Measurements from ENCODE around the gene CYP2U1.
"Not testable (repeated sequence)": the region's sequence is repeated elsewhere in the genome, so short reads cannot be mapped to it uniquely, and the experiment has no call there.

Gene CYP2U1

GRCh38 chr4:107930821-107931774 lies at the start of gene CYP2U1:
CYP2U1 (plus strand) TSS chr4:107931549; CDS start chr4:107931644, 95 bp downstream.
- DNase-seq (ENCODE audit: low read depth, low spot score), result no peak

DNA sequence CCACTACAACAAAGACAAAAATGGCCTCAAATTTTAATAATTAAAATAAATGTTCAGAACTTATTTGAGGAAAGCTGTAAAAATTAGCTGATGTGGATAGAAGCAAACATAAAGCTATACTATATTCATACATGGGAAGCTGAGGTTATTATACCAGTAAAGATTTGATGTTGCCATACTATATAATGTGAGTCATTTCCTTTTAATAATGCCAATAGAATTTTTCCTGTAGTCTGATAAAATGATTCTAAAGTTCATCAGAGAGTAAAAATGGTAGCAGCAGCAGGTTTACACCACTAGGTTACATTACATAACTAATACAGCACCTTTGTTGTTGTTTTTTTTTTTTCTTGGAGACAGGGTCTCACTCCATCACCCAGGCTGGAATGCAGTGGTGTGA lies 45.5 kb upstream of the CYP2U1 start:
- no peak for DNase-seq (ENCODE audit: low read depth, low spot score)

- DNase-seq (ENCODE audit: low read depth, low spot score), result no peak
Measured at GRCh38 chr4:107888237-107888636, 43.1 kb upstream of the CYP2U1 start.

DNA sequence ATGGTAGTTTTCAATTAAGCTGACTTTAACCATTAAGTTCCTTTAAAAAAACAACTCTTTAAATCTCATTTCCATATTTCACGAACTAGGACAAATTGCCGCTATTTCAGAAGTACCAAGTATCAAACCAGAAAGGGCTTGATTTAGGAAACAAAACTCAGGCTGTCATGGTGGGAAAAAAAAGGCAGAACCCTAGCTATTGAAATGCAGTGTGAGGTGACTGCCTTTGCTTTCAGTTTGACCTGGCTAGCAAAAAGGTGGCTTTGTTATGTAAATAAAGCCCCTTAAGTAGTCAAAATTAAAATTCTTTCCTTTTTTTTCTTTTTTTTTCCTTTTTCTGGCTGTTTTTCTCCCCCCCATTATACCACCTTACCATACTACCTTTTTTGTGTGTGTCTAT lies 40.6 kb upstream of the CYP2U1 start:
- DNase-seq (ENCODE audit: low read depth, low spot score), result peak; percentile 45

- peak; percentile 12 for DNase-seq (ENCODE audit: low read depth, low spot score)
Measured at GRCh38 chr4:107891299-107891698, 40.0 kb upstream of the CYP2U1 start.

GRCh38 chr4:107893171-107894137 lies 37.9 kb upstream of the CYP2U1 start:
- DNase-seq (ENCODE audit: low read depth, low spot score), result no peak

- DNase-seq (ENCODE audit: low read depth, low spot score), result no peak
Measured at GRCh38 chr4:107894138-107894603, 37.2 kb upstream of the CYP2U1 start.

GRCh38 chr4:107896158-107896645 lies 35.1 kb upstream of the CYP2U1 start:
- no peak for DNase-seq (ENCODE audit: low read depth, low spot score)

GRCh38 chr4:107896646-107897045 lies 34.7 kb upstream of the CYP2U1 start:
- DNase-seq (ENCODE audit: low read depth, low spot score), result no peak

GRCh38 chr4:107897823-107898222 lies 33.5 kb upstream of the CYP2U1 start:
- no peak for DNase-seq (ENCODE audit: low read depth, low spot score)

DNA sequence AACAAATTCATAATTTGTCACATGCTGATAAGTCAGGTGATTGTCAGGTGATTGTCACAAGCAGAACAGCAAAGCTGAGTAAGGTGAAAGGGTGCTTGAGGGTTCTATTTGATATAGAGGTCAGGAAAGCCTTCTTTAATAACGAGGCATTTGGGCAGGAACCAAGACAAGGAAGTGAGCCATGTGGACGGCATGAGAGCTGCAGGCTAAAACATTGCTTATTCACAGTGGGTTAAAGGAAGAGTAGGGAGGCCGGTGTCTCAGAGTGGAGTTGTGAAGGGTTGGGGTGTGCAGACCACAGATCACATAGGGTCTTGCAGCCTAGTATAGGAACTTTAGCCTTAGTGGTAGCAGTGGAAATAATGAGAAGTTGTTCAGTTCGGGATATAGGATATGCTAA lies 31.3 kb upstream of the CYP2U1 start:
- no peak for DNase-seq (ENCODE audit: low read depth, low spot score)

DNA sequence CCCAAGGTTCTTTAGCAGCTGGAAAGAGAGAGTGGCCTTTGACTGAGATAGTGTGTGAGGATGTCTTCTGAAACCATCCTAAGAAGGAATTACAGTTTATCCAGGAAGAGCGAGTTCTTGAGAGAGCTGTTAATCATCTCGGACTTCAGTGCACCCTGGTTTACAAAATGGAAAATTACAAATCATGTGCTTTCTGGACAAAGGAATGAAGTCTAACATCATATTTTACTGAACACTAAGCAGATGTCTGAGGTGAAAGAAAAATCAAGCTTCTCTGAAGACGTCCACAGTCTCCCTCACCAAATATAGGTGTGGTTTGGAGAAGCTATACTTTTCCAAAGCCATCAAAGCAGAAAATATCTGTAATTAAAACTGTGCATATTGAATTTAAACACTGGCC lies 30.8 kb upstream of the CYP2U1 start:
- DNase-seq (ENCODE audit: low read depth, low spot score), result no peak

GRCh38 chr4:107901213-107901934 lies 30.0 kb upstream of the CYP2U1 start:
- no peak for DNase-seq (ENCODE audit: low read depth, low spot score)

- no peak for DNase-seq (ENCODE audit: low read depth, low spot score)
Measured at GRCh38 chr4:107902715-107903114, 28.6 kb upstream of the CYP2U1 start.

DNA sequence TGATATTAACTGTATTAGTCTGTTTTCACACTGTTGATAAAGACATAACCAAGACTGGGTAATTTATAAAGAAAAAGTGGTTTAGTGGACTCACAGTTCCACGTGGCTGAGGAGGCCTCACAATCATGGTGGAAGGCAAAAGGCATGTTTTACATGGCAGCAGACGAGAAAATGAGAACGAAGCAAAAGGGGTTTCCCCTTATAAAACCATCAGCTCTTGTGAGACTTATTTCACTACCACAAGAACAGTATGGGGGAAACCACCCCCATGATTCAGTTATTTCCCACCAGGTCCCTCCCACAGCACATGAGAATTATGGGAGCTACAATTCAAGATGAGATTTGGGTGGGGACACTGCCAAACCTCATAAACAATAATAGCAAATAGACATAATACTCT lies 26.3 kb upstream of the CYP2U1 start:
- not testable (repeated sequence) for DNase-seq (ENCODE audit: low read depth, low spot score)

DNA sequence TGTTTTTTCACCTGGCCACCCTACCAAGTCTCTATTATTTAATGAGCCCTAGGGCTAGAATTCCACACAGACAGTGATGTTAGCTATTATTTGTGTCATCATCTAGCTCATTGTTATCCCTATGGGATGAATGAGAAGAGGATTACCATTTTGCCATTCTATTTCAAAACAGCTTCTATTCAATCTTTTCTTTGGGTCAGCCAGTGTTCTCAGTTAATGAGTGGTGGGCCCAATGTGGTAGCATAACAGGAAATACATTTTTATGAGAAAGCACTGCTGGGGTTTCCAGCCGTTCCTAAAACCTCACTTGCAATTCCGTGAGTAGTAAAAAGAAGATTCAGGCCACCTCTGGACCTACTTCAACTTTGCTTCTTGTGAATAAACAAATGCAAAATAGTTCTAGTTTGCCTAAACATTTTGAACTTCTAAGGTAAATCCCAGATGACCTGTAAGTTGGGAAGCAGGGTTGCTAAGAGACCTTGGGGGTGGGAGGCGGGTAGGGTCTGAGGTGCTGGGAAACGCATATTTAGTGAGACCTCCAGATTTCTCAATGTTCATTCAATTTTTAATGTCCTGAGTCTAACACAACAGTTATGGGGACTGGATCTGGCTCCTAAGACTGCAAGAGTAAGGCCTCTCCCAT lies 24.8 kb upstream of the CYP2U1 start:
- peak; percentile 28 for DNase-seq (ENCODE audit: low read depth, low spot score)

GRCh38 chr4:107908377-107908776 lies 23.0 kb upstream of the CYP2U1 start:
- no peak for DNase-seq (ENCODE audit: low read depth, low spot score)

DNA sequence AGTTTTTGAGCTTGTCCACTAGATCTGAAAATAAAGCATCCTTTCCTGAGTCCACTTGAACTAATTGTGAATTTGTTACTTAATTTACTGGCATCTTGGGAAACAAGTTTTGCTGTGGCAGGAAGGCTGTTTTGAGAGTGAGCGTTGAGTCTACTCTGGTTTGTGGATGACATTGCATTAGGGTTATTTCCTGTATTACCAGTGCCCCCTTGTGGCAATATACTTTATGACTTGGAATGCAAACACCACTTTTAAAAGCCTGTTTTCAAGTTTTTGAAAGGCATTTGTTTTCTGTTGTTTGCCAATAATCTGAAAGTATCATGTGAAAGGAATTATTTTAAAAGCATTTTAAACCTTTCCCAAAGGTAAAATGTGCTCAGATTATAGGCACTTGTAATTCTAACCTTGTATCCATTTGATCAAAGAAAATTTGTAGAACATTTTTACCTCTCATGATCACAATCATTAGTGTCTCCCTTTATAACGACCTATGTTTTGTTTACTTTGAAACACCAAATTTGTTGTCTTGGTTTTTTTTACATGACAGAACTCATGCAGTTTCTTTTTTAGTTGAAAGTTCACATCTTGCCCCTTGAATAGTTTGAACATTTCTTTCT lies 18.0 kb upstream of the CYP2U1 start:
- peak; percentile 30 for DNase-seq (ENCODE audit: low read depth, low spot score)

DNA sequence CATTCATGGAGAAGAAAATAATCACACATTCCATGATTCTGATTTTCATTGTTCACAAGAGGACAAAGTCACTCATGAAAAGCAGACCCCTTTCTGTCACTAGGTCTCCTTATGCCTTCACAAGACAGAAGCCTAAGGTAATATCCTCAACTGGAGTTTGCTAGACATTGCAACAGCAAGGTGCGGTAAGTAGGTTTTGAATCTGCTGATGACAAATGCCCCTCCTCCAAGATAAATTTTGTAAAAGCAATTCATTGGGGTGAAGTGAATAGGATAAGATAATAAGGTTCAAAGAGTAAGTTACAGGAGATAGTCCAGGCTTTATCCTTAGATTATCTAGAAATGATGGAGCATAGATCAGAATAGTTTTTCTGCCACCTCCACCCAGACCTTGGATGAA lies 16.1 kb upstream of the CYP2U1 start:
- DNase-seq (ENCODE audit: low read depth, low spot score), result no peak

- DNase-seq (ENCODE audit: low read depth, low spot score), result no peak
Measured at GRCh38 chr4:107916623-107917022, 14.7 kb upstream of the CYP2U1 start.
